Neural cell (in vitro differentiated cells): ENCODE data around the gene F11R. TPM values are rescaled to one million over a fixed set of nuclear protein-coding genes. Genes with fewer than 3 reads are reported as not detected.

Experiments used
- H2AFZ ChIP-seq: fragments of 200-600, 300-800 bp; sonication (generic), shearing (Covaris generic); 2 replicates; pipeline ENCODE4 v1.6.0; 2014; ENCODE audit warnings: low read depth, mild to moderate bottlenecking, antibody characterized with exemption, low read length, moderate library complexity
- H3F3A ChIP-seq: fragments of 200-600 bp; shearing (Covaris generic); 2 replicates; pipeline ENCODE4 v1.6.1; 2016; ENCODE audit warnings: mild to moderate bottlenecking, moderate library complexity, mixed read lengths, antibody characterized with exemption, low read length; ENCODE audit not compliant: insufficient read depth, poor library complexity, severe bottlenecking
- H3K27ac ChIP-seq: fragments of 200-600, 300-800 bp; sonication (generic), shearing (Covaris generic); 2 replicates; pipeline ENCODE4 v1.5.1; 2014; ENCODE audit warnings: mild to moderate bottlenecking, low read length, moderate library complexity
- H3K27me3 ChIP-seq: fragments of 300-800, 200-600 bp; sonication (generic), shearing (Covaris generic); 2 replicates; pipeline ENCODE4 v1.6.0; 2014; ENCODE audit warnings: mild to moderate bottlenecking, low read depth, low read length, moderate library complexity; ENCODE audit not compliant: insufficient read depth
- H3K36me3 ChIP-seq: fragments of 300-800, 200-600 bp; sonication (generic), shearing (Covaris generic); 2 replicates; pipeline ENCODE4 v1.5.1; 2014; ENCODE audit warnings: mild to moderate bottlenecking, antibody characterized with exemption, low read length, moderate library complexity; ENCODE audit not compliant: insufficient read depth
- H3K4me2 ChIP-seq: fragments of 300-800, 200-600 bp; sonication (generic), shearing (Covaris generic); 2 replicates; pipeline ENCODE4 v1.6.0; 2014; ENCODE audit warnings: mild to moderate bottlenecking, low read length
- H3K4me3 ChIP-seq: fragments of 300-800, 200-600 bp; sonication (generic), shearing (Covaris generic); 2 replicates; pipeline ENCODE4 v1.5.1; 2014; ENCODE audit warnings: mild to moderate bottlenecking, low read length, moderate library complexity
- H3K79me2 ChIP-seq: fragments of 200-600 bp; shearing (Covaris generic); replicated peaks from 2 replicates; pipeline ENCODE4 v1.6.0; 2014; ENCODE audit warnings: mild to moderate bottlenecking, low read length, moderate library complexity; ENCODE audit not compliant: insufficient read depth
- H3K9ac ChIP-seq: fragments of 300-800, 200-600 bp; sonication (generic), shearing (Covaris generic); 2 replicates; pipeline ENCODE4 v1.6.1; 2016; ENCODE audit warnings: mild to moderate bottlenecking, low read length, mixed read lengths
- H3K9me2 ChIP-seq: fragments of 200-600 bp; shearing (Covaris generic); 2 replicates; pipeline ENCODE4 v1.6.1; 2016; ENCODE audit warnings: mild to moderate bottlenecking, low read length, mixed read lengths; ENCODE audit not compliant: insufficient read depth
- H3K9me3 ChIP-seq: fragments of 200-600, 300-800 bp; sonication (generic), shearing (Covaris generic); 2 replicates; pipeline ENCODE4 v1.6.1; 2016; ENCODE audit warnings: mild to moderate bottlenecking, mixed run types, low read length, moderate library complexity, mixed read lengths
- H4K20me1 ChIP-seq: fragments of 200-600 bp; shearing (Covaris generic); 2 replicates; pipeline ENCODE4 v1.6.1; 2016; ENCODE audit warnings: mild to moderate bottlenecking, mixed run types; ENCODE audit not compliant: insufficient read depth
- CTCF ChIP-seq: fragments of 450-650 bp; IDR thresholded peaks from 2 replicates; pipeline ENCODE4 v1.5.1; 2014; ENCODE audit warnings: antibody characterized with exemption, mild to moderate bottlenecking, moderate library complexity; ENCODE audit not compliant: poor library complexity, severe bottlenecking
- MXI1 ChIP-seq: fragments of 450-650 bp; conservative IDR thresholded peaks from 2 replicates; pipeline ENCODE4 v1.6.1; 2014; ENCODE audit warnings: antibody characterized with exemption, mild to moderate bottlenecking; ENCODE audit not compliant: poor library complexity, severe bottlenecking
- POLR2AphosphoS5 ChIP-seq: IDR thresholded peaks from 2 replicates; pipeline ENCODE4 v1.6.1; 2012
- RAD21 ChIP-seq: fragments of 450-650 bp; conservative IDR thresholded peaks from 2 replicates; pipeline ENCODE4 v1.6.1; 2014; ENCODE audit warnings: antibody characterized with exemption, mild to moderate bottlenecking, moderate library complexity
- REST ChIP-seq: IDR thresholded peaks from 2 replicates; pipeline ENCODE4 v1.6.1; 2012; ENCODE audit warnings: borderline replicate concordance
- SMC3 ChIP-seq: fragments of 450-650 bp; conservative IDR thresholded peaks from 2 replicates; pipeline ENCODE4 v1.6.1; 2014; ENCODE audit warnings: antibody characterized with exemption, mild to moderate bottlenecking, moderate library complexity; ENCODE audit not compliant: poor library complexity
- TAF1 ChIP-seq: IDR thresholded peaks from 2 replicates; pipeline ENCODE4 v1.6.1; 2012; ENCODE audit warnings: low read depth
- polyA plus RNA-seq: library from polyadenylated mRNA; depleted of rRNA; stranded (reverse); fragments of >200 nt; gene quantifications from 2 replicates; pipeline ENCODE4 v1.2.3, GENCODE V29; 2014

The F11R gene
- polyA plus RNA-seq, 1 donor from 2014 or later = 7.3 TPM

- H3K9me3 ChIP-seq = no peaks in the 10 kb centered on the region
- TF ChIP-seq MXI1 = no peak
- no peak for TF ChIP-seq TAF1
- TF ChIP-seq CTCF = no peak
- TF ChIP-seq POLR2AphosphoS5 = no peak
- TF ChIP-seq REST = no peak
- no peak for TF ChIP-seq SMC3
- no peak overlapping the region for H3K27ac ChIP-seq
- H3K4me3 ChIP-seq = no peak overlapping the region
- no peaks in the 10 kb centered on the region for H3K79me2 ChIP-seq
- H3K36me3 ChIP-seq = no peaks in the 10 kb centered on the region
- no peaks in the 10 kb centered on the region for H3K9me2 ChIP-seq
- no peak overlapping the region for H2AFZ ChIP-seq
- H3K9ac ChIP-seq = no peak overlapping the region
- no peaks in the 10 kb centered on the region for H3F3A ChIP-seq
- peaks cover 28% of the 10 kb centered on the region for H3K27me3 ChIP-seq
- no peaks in the 10 kb centered on the region for H4K20me1 ChIP-seq
- H3K4me2 ChIP-seq = no peak overlapping the region
These were observed 1.0 kb upstream of the F11R start for GRCh38 chr1:161021970-161022353.

DNA sequence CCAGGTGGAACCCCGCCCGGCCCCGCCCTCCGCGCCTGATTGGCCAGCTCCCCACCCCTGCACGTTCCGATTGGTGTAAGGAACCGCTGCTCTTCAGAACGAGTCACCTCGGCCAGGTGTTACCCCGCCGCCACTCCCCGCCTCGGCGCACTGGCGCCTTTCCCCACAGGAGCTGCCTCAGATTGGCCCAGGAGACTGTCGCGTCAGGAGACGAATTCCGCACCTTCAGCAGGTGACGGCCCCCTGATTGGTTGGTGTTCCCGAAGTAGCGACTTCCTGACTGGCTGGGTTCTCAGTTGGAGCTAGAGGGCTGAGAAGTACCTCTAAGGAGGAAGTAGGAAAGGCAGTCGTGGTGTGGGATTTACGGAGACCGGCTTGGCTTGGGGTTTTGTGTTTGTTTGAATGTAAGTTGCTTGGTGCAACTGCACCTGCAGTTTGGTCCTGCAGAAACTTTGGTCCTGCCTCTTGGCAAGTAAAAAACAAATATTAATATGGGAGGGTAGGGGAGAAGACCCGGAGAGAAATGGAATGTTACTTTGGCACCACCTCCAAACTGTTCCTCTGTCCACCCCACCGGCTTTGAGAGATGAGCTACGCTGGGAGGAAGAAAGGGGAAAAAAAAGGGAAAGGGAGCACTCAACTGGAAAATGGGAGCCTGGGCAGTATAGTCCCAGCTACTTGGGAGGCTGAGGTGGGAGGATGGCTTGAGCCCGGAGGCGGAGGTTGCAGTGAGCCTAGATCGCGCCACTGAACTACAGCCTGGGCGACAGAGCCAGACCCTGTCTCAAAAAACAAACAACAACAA lies 415 bp upstream of the F11R start:
- H3K4me3 ChIP-seq = peak overlapping the region; percentile 71
- peak overlapping the region; percentile 11 for H3K9ac ChIP-seq
- H3K4me2 ChIP-seq = peak overlapping the region; percentile 37
- no peaks in the 10 kb centered on the region for H4K20me1 ChIP-seq
- no peaks in the 10 kb centered on the region for H3F3A ChIP-seq
- peaks cover 28% of the 10 kb centered on the region for H3K27me3 ChIP-seq
- H3K9me2 ChIP-seq = no peaks in the 10 kb centered on the region
- H3K9me3 ChIP-seq = no peaks in the 10 kb centered on the region
- H2AFZ ChIP-seq = peak overlapping the region; percentile 3
- TF ChIP-seq RAD21 (no peak), POLR2AphosphoS5 (peak; percentile 4)
- no peaks in the 10 kb centered on the region for H3K79me2 ChIP-seq
- no peak overlapping the region for H3K27ac ChIP-seq
- no peaks in the 10 kb centered on the region for H3K36me3 ChIP-seq
